Effector memory CD4-positive, alpha-beta T cell (primary cell): ENCODE results near the gene ADH6.

ENCODE experiments used
- DNase-seq, 3 donors: peaks; one replicate each; pipeline ENCODE4 v3.0.0-alpha.2; 2020
- H3K27ac ChIP-seq: 2 replicates; pipeline ENCODE4 v1.7.0; 2013; ENCODE audit warnings: mild to moderate bottlenecking, low read length, moderate library complexity; ENCODE audit not compliant: insufficient read depth, poor library complexity, severe bottlenecking
- H3K27me3 ChIP-seq: replicated peaks from 2 replicates; pipeline ENCODE4 v1.7.0; 2013; ENCODE audit warnings: mild to moderate bottlenecking, low read length; ENCODE audit not compliant: insufficient read depth, control insufficient read depth, poor library complexity, severe bottlenecking
- H3K36me3 ChIP-seq: 2 replicates; pipeline ENCODE4 v1.7.0; 2013; ENCODE audit warnings: mild to moderate bottlenecking, low read length, moderate library complexity; ENCODE audit not compliant: control insufficient read depth, insufficient read depth
- H3K4me1 ChIP-seq: 2 replicates; pipeline ENCODE4 v1.7.0; 2013; ENCODE audit warnings: low read length, mild to moderate bottlenecking; ENCODE audit not compliant: control insufficient read depth, insufficient read depth, poor library complexity, severe bottlenecking
- H3K4me3 ChIP-seq: 2 replicates; pipeline ENCODE4 v1.7.0; 2013; ENCODE audit warnings: low read length, low read depth, mild to moderate bottlenecking; ENCODE audit not compliant: insufficient read depth, poor library complexity, severe bottlenecking
- H3K9me3 ChIP-seq: 2 replicates; pipeline ENCODE4 v1.7.0; 2013; ENCODE audit warnings: mild to moderate bottlenecking, low read length, moderate library complexity; ENCODE audit not compliant: control insufficient read depth

ADH6 gene

DNA sequence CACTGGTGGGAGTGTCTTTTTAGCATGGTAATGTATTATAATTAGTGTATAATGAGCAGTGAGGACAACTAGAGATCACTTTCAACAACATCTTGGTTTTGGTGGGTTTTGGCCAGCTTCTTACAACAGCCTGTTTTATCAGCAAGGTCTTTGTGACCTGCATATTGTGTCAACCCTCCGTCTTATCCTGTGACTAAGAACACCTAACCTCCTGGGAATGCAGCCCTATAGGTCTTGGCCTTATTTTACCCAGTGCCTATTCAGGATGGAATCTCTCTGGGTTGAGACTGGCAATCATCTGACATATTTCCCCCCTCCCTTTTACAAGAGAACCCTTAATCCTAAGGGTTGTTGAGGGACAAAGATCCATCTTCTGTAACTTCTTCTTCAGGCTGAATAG is 53.1 kb downstream of the ADH6 start:
- Histone ChIP-seq H3K27me3 (no peaks in the 10 kb centered on the region), H3K4me3 (no peak overlapping the region), H3K9me3 (no peaks in the 10 kb centered on the region), H3K4me1 (no peaks in the 10 kb centered on the region), H3K36me3 (no peaks in the 10 kb centered on the region), H3K27ac (no peak overlapping the region)
- no peak for DNase-seq

- no peaks in the 10 kb centered on the region for H3K27me3 ChIP-seq
- H3K4me3 ChIP-seq = no peak overlapping the region
- DNase-seq = no peak
- H3K36me3 ChIP-seq = no peaks in the 10 kb centered on the region
- H3K27ac ChIP-seq = no peak overlapping the region
- H3K9me3 ChIP-seq = no peaks in the 10 kb centered on the region
- H3K4me1 ChIP-seq = no peaks in the 10 kb centered on the region
These were observed 57.5 kb downstream of the ADH6 start for GRCh38 chr4:99161373-99162099.

DNA sequence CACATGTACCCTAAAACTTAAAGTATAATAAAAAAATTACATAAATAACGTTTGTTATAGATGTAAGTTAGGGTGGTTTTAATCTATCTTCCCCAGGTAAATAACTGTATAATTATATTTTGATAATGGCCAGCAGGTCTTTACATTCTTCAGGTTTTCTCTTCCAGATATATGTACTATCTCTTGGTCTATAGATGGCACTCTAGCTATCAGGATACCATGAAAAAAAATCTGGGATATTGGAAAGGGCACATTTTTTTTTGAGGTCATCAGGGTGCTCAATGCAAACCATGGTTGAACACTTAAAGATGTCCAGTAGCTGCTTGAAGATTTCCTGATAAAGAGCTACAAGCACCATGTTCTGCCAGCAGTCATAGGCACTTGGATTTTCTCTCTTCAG is 59.3 kb downstream of the ADH6 start:
- Histone ChIP-seq H3K27me3 (no peaks in the 10 kb centered on the region), H3K36me3 (no peaks in the 10 kb centered on the region), H3K27ac (no peak overlapping the region), H3K4me3 (no peak overlapping the region), H3K9me3 (no peaks in the 10 kb centered on the region), H3K4me1 (no peaks in the 10 kb centered on the region)
- no peak for DNase-seq

DNA sequence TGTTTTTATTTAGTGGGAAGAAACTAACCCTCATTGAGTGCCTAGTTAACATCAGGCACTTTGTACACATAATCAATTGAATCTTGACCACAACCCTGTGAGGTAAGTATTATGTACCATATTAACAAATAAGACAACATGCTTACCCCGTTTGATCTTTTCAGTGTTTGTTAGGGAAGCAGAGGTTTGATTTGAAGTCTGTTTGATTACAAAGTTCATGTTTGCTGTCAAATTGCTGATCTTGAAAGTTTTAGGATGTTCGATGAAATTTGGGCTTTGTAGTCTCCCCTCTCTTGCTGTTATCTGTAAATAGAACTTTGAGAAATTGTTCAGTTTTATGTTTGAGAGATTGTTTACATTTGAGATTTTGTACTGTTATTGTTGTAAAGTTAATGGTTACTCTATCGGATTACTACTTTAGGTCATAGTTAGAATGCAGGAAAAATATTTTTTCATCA is 61.5 kb downstream of the ADH6 start:
- no peak overlapping the region for H3K27ac ChIP-seq
- H3K27me3 ChIP-seq = no peaks in the 10 kb centered on the region
- no peak for DNase-seq
- no peaks in the 10 kb centered on the region for H3K4me1 ChIP-seq
- no peak overlapping the region for H3K4me3 ChIP-seq
- H3K9me3 ChIP-seq = no peaks in the 10 kb centered on the region
- no peaks in the 10 kb centered on the region for H3K36me3 ChIP-seq

DNA sequence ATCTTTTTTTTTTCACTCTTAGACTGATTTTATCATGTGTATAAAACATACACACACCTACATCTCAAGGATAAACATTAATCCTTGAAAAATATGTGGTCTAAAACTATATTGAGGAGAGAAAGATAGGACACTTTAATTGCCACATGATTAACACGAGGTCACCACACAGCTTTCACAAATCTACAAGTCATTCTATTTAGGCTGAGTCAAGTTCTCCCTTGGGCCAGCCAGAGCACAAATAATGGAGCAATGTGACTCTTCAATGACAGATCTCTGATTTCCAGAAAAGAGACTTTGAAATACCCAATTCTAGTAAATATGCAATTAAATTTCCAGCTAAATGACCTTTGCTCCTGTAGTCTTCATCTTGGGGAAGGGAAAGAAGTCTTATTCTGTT is 62.1 kb downstream of the ADH6 start:
- no peak overlapping the region for H3K27ac ChIP-seq
- H3K4me1 ChIP-seq = no peaks in the 10 kb centered on the region
- H3K9me3 ChIP-seq = no peaks in the 10 kb centered on the region
- no peak for DNase-seq
- H3K27me3 ChIP-seq = no peaks in the 10 kb centered on the region
- no peaks in the 10 kb centered on the region for H3K36me3 ChIP-seq
- no peak overlapping the region for H3K4me3 ChIP-seq

DNA sequence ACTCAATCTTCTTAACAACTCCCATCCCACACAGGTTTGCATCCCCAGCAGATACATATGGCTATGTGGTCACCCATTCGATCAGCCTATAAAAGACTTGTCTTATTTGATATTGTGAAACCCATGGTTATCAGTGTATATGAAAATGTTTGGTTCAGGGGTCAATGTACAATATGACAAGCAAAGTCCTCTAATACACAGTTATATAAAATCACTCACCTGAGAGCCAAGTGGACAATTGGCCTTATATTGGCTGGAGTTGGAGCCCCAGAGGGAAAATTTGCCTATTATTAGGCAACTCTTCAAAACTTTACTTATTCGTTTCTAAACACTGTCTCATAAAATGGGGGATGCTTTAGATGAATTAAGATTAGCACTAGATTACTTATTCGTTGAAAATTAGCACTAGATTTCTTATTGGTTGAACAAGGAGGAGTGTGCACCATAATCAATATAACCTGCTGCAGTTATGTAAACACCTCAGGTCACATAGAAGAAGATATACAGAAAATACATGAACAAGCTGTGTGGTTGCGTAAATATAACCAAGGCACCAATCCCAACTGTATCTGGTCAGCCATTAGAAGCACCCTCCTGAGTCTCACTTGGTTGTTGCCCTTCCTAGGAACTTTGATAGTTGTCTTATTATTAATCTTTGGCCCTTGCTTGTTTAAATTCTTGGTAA is 64.2 kb downstream of the ADH6 start:
- Histone ChIP-seq H3K4me1 (no peaks in the 10 kb centered on the region), H3K36me3 (no peaks in the 10 kb centered on the region), H3K4me3 (no peak overlapping the region), H3K27me3 (no peaks in the 10 kb centered on the region), H3K27ac (no peak overlapping the region), H3K9me3 (no peaks in the 10 kb centered on the region)
- no peak for DNase-seq
